HG02588 (cell line): ENCODE measurements around the gene DDX39A.
"Not testable (repeated sequence)": the region's sequence is repeated elsewhere in the genome, so short reads cannot be mapped to it uniquely, and the experiment has no call there.

Experiments
- ATAC-seq: cut with Tn5 transposase; IDR thresholded peaks from one replicate; pipeline ENCODE4 v1.9.1; 2021; ENCODE audit warnings: mild to moderate bottlenecking, moderate library complexity; ENCODE audit not compliant: unreplicated experiment

Gene DDX39A

DNA sequence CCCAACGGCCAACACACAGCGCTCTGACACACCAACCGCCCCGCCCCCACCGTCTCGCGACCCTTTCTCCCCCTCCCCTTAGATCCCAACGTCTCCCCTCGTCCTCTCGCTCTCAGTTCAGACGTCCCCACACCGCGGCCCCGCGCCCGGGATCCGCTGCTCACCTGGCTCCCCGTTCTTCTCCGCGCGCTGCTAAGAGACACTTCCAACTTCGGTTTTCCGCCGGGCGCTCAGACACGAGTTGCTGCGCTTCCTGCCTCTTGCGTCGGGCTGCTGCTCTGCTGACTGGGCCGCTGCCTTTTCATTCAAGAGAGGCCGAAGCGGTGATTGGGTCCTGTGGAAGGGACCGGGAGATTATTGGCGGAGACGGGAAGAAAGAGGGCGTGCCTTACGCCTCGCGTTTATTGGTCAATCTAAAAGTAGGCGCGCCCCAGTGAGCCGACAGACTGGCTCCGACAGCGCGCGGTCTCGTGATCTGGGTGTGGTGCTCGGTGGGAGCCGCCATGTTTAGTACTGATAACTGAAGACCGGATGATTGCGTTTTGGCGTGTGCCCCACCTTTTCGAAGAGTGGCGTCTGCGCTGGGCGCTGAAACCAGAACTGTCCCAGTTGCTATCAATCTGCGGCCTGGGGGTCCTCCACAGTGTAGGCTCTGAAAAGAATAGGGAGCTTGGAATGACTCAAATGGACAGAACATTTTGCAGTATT lies at the start of gene DDX39A:
Gene DDX39A (minus strand): TSS at position 236 of the 708 bp plus-strand sequence. CDS start 6,121 bp downstream, outside the sequence.
- peak; percentile 81 for ATAC-seq

DNA sequence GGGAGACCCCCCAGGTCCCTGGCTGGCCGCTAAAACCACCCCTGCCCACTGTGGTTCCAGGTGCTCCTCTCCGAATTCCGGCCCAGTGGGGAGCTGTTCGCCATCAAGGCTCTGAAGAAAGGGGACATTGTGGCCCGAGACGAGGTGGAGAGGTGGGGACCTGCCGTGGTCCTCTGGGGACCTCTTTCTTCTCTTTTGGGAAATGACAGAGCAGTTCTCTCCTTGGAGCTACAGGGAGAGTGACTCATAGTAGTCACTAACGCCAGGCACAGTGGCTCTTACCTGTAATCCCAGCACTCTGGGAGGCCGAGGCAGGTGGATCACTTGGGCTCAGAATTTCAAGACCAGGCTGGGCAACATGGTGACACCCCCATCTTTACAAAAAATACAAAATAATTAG lies 48.7 kb upstream of the DDX39A start:
- no peak for ATAC-seq

DNA sequence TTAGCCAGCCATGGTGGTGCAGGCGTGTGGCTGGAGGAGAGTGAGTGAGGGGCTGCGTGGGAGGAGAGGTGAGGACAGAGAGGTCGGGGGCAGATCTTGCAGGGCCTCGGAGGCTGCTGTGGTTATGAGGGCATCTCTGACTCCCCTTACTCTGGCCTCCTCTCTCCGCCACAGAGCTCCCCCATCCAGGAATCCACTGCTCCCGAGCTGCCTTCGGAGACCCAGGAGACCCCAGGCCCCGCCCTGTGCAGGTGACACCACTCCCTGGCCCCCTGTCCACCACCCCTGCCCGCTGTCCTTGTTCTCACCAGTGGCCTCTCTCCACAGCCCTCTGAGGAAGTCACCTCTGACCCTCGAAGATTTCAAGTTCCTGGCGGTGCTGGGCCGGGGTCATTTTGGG lies 48.2 kb upstream of the DDX39A start:
- no peak for ATAC-seq

DNA sequence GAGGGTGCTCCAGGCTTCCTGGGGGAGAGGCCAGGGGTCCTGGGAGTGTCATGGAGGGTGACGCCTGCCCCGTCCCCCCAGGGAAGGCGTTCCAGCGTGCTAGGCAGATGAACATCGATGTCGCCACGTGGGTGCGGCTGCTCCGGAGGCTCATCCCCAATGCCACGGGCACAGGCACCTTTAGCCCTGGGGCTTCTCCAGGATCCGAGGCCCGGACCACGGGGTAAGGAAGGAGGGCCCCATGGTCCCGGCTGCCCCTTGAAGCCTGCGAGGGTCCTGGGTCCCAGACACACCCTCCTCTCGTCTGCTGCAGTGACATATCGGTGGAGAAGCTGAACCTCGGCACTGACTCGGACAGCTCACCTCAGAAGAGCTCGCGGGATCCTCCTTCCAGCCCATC lies 44.6 kb upstream of the DDX39A start:
- ATAC-seq = no peak

- not testable (repeated sequence) for ATAC-seq
Observed at GRCh38 chr19:14462401-14462800, 43.3 kb upstream of the DDX39A start.

DNA sequence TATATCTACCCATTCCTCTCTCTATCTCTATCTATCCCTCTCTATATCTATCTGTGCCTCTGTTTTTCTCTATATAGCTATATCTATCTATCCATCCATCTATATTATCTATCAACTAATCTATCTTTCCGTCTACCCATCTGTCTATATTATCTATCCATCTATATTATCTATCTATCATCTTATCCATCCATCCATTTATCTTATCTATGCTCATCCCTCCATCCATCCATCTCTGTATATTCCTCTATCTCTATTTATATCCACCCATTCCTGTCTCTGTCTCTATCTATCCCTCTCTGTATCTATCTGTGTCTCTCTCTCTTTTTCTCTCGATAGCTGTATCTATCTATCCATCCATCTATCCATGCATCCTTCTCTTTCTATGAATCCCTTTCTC lies 41.8 kb upstream of the DDX39A start:
- no peak for ATAC-seq

- ATAC-seq = no peak
Observed at GRCh38 chr19:14459703-14460102, 40.6 kb upstream of the DDX39A start.

GRCh38 chr19:14452303-14452702 lies 33.2 kb upstream of the DDX39A start:
- ATAC-seq = not testable (repeated sequence)

DNA sequence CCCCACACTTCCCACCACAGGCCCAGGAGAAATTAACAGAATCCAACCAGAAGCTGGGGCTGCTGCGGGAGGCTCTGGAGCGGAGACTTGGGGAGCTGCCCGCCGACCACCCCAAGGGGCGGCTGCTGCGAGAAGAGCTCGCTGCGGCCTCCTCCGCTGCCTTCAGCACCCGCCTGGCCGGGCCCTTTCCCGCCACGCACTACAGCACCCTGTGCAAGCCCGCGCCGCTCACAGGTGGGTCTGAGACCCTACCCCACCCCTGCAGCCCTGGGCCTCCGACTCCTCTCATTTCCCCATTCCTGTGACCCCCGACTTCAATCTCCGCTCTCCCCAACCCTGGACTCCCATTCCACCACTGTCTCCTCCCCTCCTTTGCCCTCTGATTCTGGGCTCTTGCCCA lies 31.7 kb upstream of the DDX39A start:
- ATAC-seq = no peak

GRCh38 chr19:14450168-14450874 lies 31.2 kb upstream of the DDX39A start:
- ATAC-seq = no peak

DNA sequence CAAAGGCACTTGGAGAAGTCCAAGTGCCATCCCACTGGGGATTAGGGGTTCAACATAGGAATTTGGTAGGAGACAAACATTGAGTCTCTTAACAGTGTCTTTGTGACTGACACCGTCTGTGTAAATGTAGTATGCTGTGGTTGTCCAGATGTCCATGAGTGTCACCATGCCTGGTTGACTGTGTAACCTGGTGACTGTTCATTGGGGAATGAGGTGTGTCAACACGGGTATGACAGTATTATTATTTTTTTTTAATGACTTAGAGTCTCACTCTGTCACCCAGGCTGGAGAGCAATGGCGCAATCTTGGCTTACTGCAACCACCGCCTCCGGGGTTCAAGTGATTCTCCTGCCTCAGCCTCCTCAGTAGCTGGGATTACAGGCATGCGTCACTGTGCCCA lies 30.2 kb upstream of the DDX39A start:
- no peak for ATAC-seq

GRCh38 chr19:14446336-14447036 lies 27.3 kb upstream of the DDX39A start:
- ATAC-seq = no peak

DNA sequence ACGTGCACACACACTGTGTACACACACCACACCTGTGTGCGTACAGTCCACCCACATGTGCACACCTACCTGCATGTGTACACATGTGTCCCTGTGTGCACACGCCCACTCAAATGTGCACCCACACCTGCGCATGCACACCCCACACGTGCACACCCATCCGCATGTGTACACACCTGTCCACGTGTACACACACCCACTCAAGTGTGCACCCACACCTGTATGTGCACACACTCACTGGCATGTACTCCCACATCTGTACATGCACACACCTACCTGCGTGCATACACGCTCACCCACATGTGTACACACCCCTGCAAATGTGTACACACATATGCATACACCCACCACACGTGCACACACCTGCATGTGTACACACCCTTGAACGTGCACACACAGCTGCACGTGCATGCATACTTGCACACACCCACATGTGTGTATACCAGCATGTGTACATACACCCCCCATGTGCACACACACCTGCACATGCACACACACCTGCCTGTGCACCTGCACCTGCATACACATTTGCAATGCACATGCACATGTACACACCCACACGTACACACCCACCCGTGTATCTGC lies 24.6 kb upstream of the DDX39A start:
- no peak for ATAC-seq

- ATAC-seq = no peak
Observed at GRCh38 chr19:14442891-14443631, 23.9 kb upstream of the DDX39A start.

- no peak for ATAC-seq
Observed at GRCh38 chr19:14441041-14441938, 22.1 kb upstream of the DDX39A start.

DNA sequence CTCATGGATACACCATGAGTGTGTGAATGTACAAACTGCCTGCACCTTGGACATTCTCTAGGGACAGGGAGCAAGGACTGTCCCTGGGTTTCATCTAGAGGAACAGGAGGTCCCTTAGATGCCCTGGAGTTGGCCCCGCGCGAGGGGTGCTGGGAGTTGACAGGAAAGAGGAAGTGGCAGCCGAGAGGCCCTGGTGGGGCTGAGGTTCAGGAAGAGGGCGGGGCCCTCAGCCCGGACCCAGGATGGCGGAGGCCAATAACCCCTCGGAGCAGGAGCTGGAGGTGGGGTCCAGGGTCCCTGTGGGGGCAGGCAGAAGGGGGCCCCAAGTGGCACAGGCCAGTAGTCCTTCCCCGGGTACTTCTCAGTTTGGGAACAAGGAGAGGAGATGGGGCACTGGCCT lies 20.9 kb upstream of the DDX39A start:
- ATAC-seq = peak; percentile 69

DNA sequence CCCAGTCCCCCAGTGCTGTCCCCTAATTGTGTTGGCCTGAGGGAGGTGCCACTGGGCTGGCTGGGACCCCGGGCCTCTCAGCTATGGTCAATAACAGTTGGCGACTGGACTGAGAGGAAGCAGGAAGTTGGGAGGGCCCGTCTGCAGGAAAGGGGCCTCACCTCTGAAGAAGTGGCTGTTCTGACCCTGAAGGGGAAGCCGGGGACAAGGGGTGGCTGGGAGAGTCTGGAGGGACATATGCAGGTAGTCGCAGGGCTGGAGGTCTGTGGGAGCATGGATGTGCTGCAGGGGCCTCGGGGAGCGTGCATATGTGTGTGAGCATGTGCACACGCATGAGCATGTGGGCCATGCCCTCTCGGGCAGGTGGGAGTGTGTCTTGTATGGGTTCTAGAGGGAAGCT lies 19.9 kb upstream of the DDX39A start:
- ATAC-seq = no peak

DNA sequence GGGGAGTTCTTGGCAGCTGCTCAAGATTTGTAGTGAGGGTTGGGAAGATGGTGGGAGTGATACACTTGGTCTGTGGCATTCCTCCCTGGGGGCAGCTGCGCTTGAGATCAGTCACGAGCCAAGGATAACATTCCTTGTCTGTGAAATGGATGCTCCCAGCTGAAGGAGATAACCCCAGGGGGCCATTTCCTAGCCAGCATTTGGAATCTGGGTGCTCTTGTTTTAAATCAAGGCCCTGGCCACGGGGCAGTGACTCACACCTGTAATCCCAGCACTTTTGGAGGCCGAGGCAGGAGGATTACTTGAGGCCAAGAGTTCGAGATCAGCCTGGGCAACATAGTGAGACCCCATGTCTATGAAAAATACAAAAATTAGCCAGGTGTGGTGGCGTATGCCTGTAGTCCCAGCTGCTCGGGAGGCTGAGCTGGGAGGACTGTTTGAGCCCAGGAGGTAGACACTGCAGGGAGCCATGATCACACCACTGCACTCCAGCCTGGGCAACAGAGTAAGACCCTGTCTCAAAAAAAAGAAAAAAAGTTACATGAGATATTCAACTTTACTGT lies 18.5 kb upstream of the DDX39A start:
- ATAC-seq = no peak

DNA sequence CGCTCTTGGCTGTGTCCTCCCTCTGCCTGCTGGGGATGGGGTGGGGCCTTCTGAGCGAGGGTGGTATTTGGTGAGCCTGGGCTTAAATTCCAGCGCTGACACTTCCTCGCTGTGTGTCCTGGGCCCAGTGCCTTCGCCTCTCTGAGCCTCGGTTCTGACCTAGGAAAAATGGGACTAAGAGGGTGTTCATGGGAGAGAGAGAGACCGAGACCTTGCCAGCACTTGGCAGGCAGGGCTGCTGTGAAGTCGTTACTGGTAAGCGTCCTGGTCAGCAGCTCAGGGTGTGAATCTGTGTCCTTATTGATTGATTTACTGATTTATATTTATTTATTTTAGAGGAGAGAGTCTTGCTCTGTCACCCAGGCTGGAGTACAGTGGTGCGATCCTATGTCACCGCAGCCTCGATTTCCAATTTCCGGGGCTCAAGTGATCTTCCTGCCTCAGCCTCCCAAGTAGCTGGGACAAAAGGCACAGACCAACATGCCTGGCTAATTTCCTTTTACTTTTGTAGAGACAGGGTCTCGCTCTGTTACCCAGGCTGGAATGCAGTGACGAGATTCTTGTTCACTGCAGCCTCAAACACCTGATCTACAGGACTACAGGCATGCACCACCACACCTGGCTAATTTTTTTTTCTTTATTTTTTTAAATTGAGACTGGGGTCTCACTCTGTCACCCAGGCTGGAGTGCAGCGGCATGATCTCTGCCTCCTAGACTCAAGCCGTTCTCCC lies 16.3 kb upstream of the DDX39A start:
- no peak for ATAC-seq
